Measurements from ENCODE around the gene GSDME.

The GSDME gene

GRCh38 chr7:24762771-24763170 lies 5.5 kb upstream of the GSDME start:
- no peak overlapping the region for H3K27ac ChIP-seq
- TF ChIP-seq CTCF (IDR thresholded peaks at IDR 0.05) = no peak
- TF ChIP-seq ZFX (IDR thresholded peaks at IDR 0.05; ENCODE audit: borderline replicate concordance) = no peak

GRCh38 chr7:24760968-24761367 lies 3.7 kb upstream of the GSDME start:
- TF ChIP-seq CTCF (IDR thresholded peaks at IDR 0.05) (no peak), ZFX (IDR thresholded peaks at IDR 0.05; ENCODE audit: borderline replicate concordance) (no peak)

GRCh38 chr7:24756545-24757352 lies 515 bp downstream of the GSDME start:
- no peak overlapping the region for H3K27ac ChIP-seq
- TF ChIP-seq CTCF (IDR thresholded peaks at IDR 0.05) = no peak
- no peak for TF ChIP-seq ZFX (IDR thresholded peaks at IDR 0.05; ENCODE audit: borderline replicate concordance)

More at GRCh38 chr7:24760968-24761367, 3.7 kb upstream of the GSDME start:
- no peak overlapping the region for H3K27ac ChIP-seq

- no peak overlapping the region for H3K27ac ChIP-seq
- TF ChIP-seq CTCF (IDR thresholded peaks at IDR 0.05) = no peak
- TF ChIP-seq ZFX (IDR thresholded peaks at IDR 0.05; ENCODE audit: borderline replicate concordance) = no peak
Observed at GRCh38 chr7:24755541-24756407, 1.5 kb downstream of the GSDME start.

GRCh38 chr7:24754906-24755506 lies 2.3 kb downstream of the GSDME start:
- TF ChIP-seq ZFX (IDR thresholded peaks at IDR 0.05; ENCODE audit: borderline replicate concordance) = no peak
- TF ChIP-seq CTCF (IDR thresholded peaks at IDR 0.05) = no peak
- H3K27ac ChIP-seq = no peak overlapping the region

GRCh38 chr7:24752073-24752800 lies 5.0 kb downstream of the GSDME start:
- H3K27ac ChIP-seq = no peak overlapping the region
- TF ChIP-seq CTCF (IDR thresholded peaks at IDR 0.05) = no peak
- TF ChIP-seq ZFX (IDR thresholded peaks at IDR 0.05; ENCODE audit: borderline replicate concordance) = no peak
